H9 (cell line): ENCODE measurements around the gene XRN1. TPM values are rescaled to one million over a fixed set of nuclear protein-coding genes. Genes with fewer than 3 reads are reported as not detected.

Experiments
- DNase-seq: peaks from one replicate; pipeline ENCODE4 v3.0.0-alpha.2; 2017
- H2AFZ ChIP-seq: one replicate; pipeline ENCODE4 v1.6.1; 2013; ENCODE audit warnings: mild to moderate bottlenecking, low read length, control low read depth, moderate library complexity
- H2AK5ac ChIP-seq: 2 replicates; pipeline ENCODE4 v1.6.1; 2013; ENCODE audit warnings: low read length, control low read depth, mixed read lengths; ENCODE audit not compliant: insufficient read length
- H2BK120ac ChIP-seq: one replicate; pipeline ENCODE4 v1.6.1; 2013; ENCODE audit warnings: low read depth, mild to moderate bottlenecking, low read length, control low read depth, inconsistent platforms; ENCODE audit not compliant: poor library complexity, severe bottlenecking
- H2BK12ac ChIP-seq: 2 replicates; pipeline ENCODE4 v1.6.1; 2013; ENCODE audit warnings: low read length, control low read depth, mixed read lengths, low read depth; ENCODE audit not compliant: insufficient read length
- H2BK15ac ChIP-seq: 2 replicates; pipeline ENCODE4 v1.6.1; 2013; ENCODE audit warnings: low read depth, low read length, control low read depth
- H2BK20ac ChIP-seq: one replicate; pipeline ENCODE4 v1.6.1; 2013; ENCODE audit warnings: low read depth, mild to moderate bottlenecking, low read length, control low read depth, inconsistent platforms; ENCODE audit not compliant: poor library complexity, severe bottlenecking
- H2BK5ac ChIP-seq: 2 replicates; pipeline ENCODE4 v1.6.1; 2013; ENCODE audit warnings: low read length, control low read depth, mixed read lengths; ENCODE audit not compliant: insufficient read length
- H3K14ac ChIP-seq: 2 replicates; pipeline ENCODE4 v1.6.1; 2013; ENCODE audit warnings: low read length, control low read depth; ENCODE audit not compliant: insufficient read depth
- H3K18ac ChIP-seq: 2 replicates; pipeline ENCODE4 v1.6.1; 2013; ENCODE audit warnings: low read depth, mild to moderate bottlenecking, mixed read lengths, low read length, control low read depth; ENCODE audit not compliant: insufficient read length
- H3K23ac ChIP-seq: 2 replicates; pipeline ENCODE4 v1.6.1; 2013; ENCODE audit warnings: low read length, control low read depth, mixed read lengths, low read depth; ENCODE audit not compliant: insufficient read length
- H3K23me2 ChIP-seq: 2 replicates; pipeline ENCODE4 v1.6.1; 2013; ENCODE audit warnings: low read depth, mild to moderate bottlenecking, mixed read lengths, low read length, control low read depth; ENCODE audit not compliant: insufficient read length, poor library complexity, severe bottlenecking
- H3K27ac ChIP-seq: 2 replicates; pipeline ENCODE4 v1.5.1; 2013; ENCODE audit warnings: low read length, control low read depth, mixed read lengths, low read depth; ENCODE audit not compliant: insufficient read length
- H3K27me3 ChIP-seq: 2 replicates; pipeline ENCODE4 v1.6.1; 2013; ENCODE audit warnings: low read length, control low read depth, inconsistent platforms; ENCODE audit not compliant: insufficient read depth
- H3K4ac ChIP-seq: 2 replicates; pipeline ENCODE4 v1.6.1; 2013; ENCODE audit warnings: low read depth, mild to moderate bottlenecking, control low read depth, inconsistent platforms, low read length, moderate library complexity
- H3K4me1 ChIP-seq: 2 replicates; pipeline ENCODE4 v1.6.1; 2013; ENCODE audit warnings: low read length, control low read depth, inconsistent platforms; ENCODE audit not compliant: insufficient read depth
- H3K4me2 ChIP-seq: 2 replicates; pipeline ENCODE4 v1.6.1; 2013; ENCODE audit warnings: low read length, control low read depth, mixed read lengths; ENCODE audit not compliant: insufficient read length, insufficient read depth
- H3K56ac ChIP-seq: 2 replicates; pipeline ENCODE4 v1.6.1; 2013; ENCODE audit warnings: low read depth, mild to moderate bottlenecking, mixed read lengths, low read length, control low read depth; ENCODE audit not compliant: insufficient read length
- H3K79me1 ChIP-seq: 2 replicates; pipeline ENCODE4 v1.6.1; 2013; ENCODE audit warnings: low read depth, mild to moderate bottlenecking, moderate library complexity, low read length, control low read depth, inconsistent platforms; ENCODE audit not compliant: insufficient read depth, poor library complexity, severe bottlenecking
- H3K79me2 ChIP-seq: 2 replicates; pipeline ENCODE4 v1.6.1; 2013; ENCODE audit warnings: low read length, control low read depth, inconsistent platforms; ENCODE audit not compliant: insufficient read depth
- H3K9ac ChIP-seq: 2 replicates; pipeline ENCODE4 v1.6.1; 2013; ENCODE audit warnings: low read length, control low read depth, mixed read lengths; ENCODE audit not compliant: insufficient read length; ENCODE audit errors: extremely low read depth
- H3K9me3 ChIP-seq: one replicate; pipeline ENCODE4 v1.6.1; 2013; ENCODE audit warnings: low read depth, low read length, inconsistent platforms; ENCODE audit not compliant: control insufficient read depth
- H3T11ph ChIP-seq: one replicate; pipeline ENCODE4 v1.6.1; 2013; ENCODE audit warnings: mild to moderate bottlenecking, low read length, control low read depth, inconsistent platforms
- H4K20me1 ChIP-seq: one replicate; pipeline ENCODE4 v1.6.1; 2013; ENCODE audit not compliant: control insufficient read depth, insufficient read length, insufficient read depth
- H4K5ac ChIP-seq: 2 replicates; pipeline ENCODE4 v1.6.1; 2013; ENCODE audit warnings: low read depth, mild to moderate bottlenecking, mixed read lengths, low read length, control low read depth; ENCODE audit not compliant: insufficient read length
- H4K8ac ChIP-seq: replicated peaks from 2 replicates; pipeline ENCODE4 v1.6.1; 2013; ENCODE audit warnings: low read length, control low read depth, mixed read lengths, low read depth; ENCODE audit not compliant: insufficient read length
- H4K91ac ChIP-seq: 2 replicates; pipeline ENCODE4 v1.6.1; 2013; ENCODE audit warnings: low read depth, mild to moderate bottlenecking, moderate library complexity, mixed read lengths, low read length, control low read depth; ENCODE audit not compliant: insufficient read length
- H3K27ac Mint-ChIP-seq, 3 experiments: 2 replicates in 2 of 3; 3 replicates in 1 of 3; pipeline ENCODE4 v1.8.0; 2020 to 2021; ENCODE audit warnings: mixed read lengths in 3 of 3, mild to moderate bottlenecking in 1 of 3, moderate library complexity in 1 of 3
- H3K27me3 Mint-ChIP-seq: 2 replicates; pipeline ENCODE4 v1.8.0; 2021; ENCODE audit warnings: low read depth, mild to moderate bottlenecking, moderate library complexity, mixed read lengths
- H3K36me3 Mint-ChIP-seq, 3 experiments: 2 replicates in 2 of 3; 3 replicates in 1 of 3; pipeline ENCODE4 v1.8.0; 2020 to 2021; ENCODE audit warnings: low read depth in 3 of 3, mixed read lengths in 3 of 3; ENCODE audit not compliant: insufficient read depth in 1 of 3
- H3K4me1 Mint-ChIP-seq, 2 experiments: 2 replicates each; pipeline ENCODE4 v1.8.0; 2020; ENCODE audit warnings: mixed read lengths in 2 of 2
- H3K4me3 Mint-ChIP-seq, 2 experiments: 2 replicates in 1 of 2; 3 replicates in 1 of 2; pipeline ENCODE4 v1.8.0; 2020 to 2021; ENCODE audit warnings: mild to moderate bottlenecking in 2 of 2, mixed read lengths in 2 of 2, moderate library complexity in 1 of 2
- H3K9me3 Mint-ChIP-seq, 2 experiments: 2 replicates in 1 of 2; 3 replicates in 1 of 2; pipeline ENCODE4 v1.8.0; 2020; ENCODE audit warnings: mild to moderate bottlenecking in 2 of 2, mixed read lengths in 2 of 2, moderate library complexity in 1 of 2
- CTCF ChIP-seq: fragments of 200-600 bp; sonication (generic); conservative IDR thresholded peaks from 3 replicates; pipeline ENCODE4 v1.8.0; 2021; ENCODE audit warnings: antibody characterized with exemption, mild to moderate bottlenecking
- total RNA-seq: library from RNA; stranded (reverse); gene quantifications from 2 replicates; pipeline ENCODE4 v1.2.1, GENCODE V29; 2021

XRN1 gene
- total RNA-seq, 1 experiment from 2014 or later = 15.0 TPM

GRCh38 chr3:142273501-142273900 lies 174.3 kb downstream of the XRN1 start:
- no peak overlapping the region for H4K91ac ChIP-seq
- Mint-ChIP-seq H3K27ac (no peak overlapping the region), H3K4me1 (peaks cover under 1% of the 10 kb centered on the region in 2 experiments; a peak in 1 of 4 replicates)

More at GRCh38 chr3:142273501-142273900, 174.3 kb downstream of the XRN1 start:
- Histone ChIP-seq H3K9ac (no peak overlapping the region), H3K4me1 (no peaks in the 10 kb centered on the region), H3K56ac (no peak overlapping the region), H2AFZ (no peak overlapping the region), H2BK12ac (no peak overlapping the region), H3K4me2 (no peak overlapping the region), H3K23me2 (no peaks in the 10 kb centered on the region), H3K9me3 (no peaks in the 10 kb centered on the region), H4K20me1 (no peaks in the 10 kb centered on the region), H3K27me3 (no peaks in the 10 kb centered on the region), H2BK15ac (no peak overlapping the region), H3K23ac (no peak overlapping the region), H3T11ph (no peak overlapping the region), H3K18ac (no peak overlapping the region), H3K27ac (no peak overlapping the region), H3K79me1 (no peaks in the 10 kb centered on the region), H3K14ac (no peak overlapping the region), H3K4ac (no peak overlapping the region), H2BK20ac (no peak overlapping the region), H2AK5ac (no peak overlapping the region), H4K8ac (no peak overlapping the region), H4K5ac (no peak overlapping the region), H3K79me2 (no peaks in the 10 kb centered on the region), H2BK5ac (no peak overlapping the region), H2BK120ac (no peak overlapping the region)
- Mint-ChIP-seq H3K27me3 (peaks cover 2% of the 10 kb centered on the region; the same call in 1 of the 2 replicates), H3K36me3 (no peaks in the 10 kb centered on the region), H3K9me3 (no peaks in the 10 kb centered on the region), H3K4me3 (no peak overlapping the region)
- DNase-seq = no peak
- TF ChIP-seq CTCF = no peak
